Transverse colon (tissue), 4 donors: ENCODE data around the gene KIAA1958.

ENCODE experiments used
- POLR2AphosphoS5 ChIP-seq, 3 donors: sonication (generic); formaldehyde crosslinking; IDR thresholded peaks; one replicate each; pipeline ENCODE4 v1.6.1; 2016; ENCODE audit warnings: antibody characterized with exemption in 3 of 3
- TF ChIP-seq, protein P1 (sequence below), 5 experiments: fragments of 200-600 bp in 3 of 5; fragments of 450-650 bp in 2 of 5; sonication (generic) in 3 of 5; IDR thresholded peaks; 1 replicate in 2 of 5; 2 replicates in 3 of 5; pipeline ENCODE4 v1.5.1; 2016 to 2017; ENCODE audit warnings: antibody characterized with exemption in 5 of 5, inconsistent platforms in 3 of 5, mild to moderate bottlenecking in 2 of 5, moderate library complexity in 1 of 5

DNA sequence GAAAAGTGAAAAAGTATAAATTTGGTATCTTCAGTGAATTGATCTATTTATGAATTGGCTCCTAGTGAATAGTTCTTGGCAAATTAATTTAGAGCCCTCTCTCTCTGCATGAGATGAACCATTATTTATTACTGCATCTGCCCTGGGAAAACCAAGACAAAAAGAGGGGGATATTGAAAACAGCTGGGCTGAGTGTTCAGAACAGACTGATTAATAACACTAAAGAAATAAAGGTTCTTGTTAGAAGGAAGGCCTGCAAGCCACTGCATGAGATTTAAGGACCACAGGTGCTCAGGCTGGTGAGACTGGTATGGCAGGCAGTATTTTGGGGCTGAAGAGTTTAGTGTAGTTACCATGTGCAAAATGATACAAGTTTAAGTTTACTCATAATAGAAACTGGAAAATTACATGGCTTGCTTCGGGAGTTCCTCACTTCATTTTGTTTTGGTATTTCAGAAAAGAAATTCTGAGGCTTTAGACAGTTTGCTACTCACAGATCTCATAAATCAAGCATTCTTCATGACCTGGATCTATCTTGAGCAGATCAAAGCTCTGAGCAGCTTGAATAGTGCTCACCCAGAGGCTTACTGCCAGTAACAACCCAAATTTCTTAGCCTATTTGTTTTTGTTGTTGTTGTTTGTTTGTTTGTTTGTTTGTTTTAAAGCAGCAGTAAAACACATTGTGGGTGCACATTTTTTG, 56.1 kb downstream of the KIAA1958 start:
- TF ChIP-seq, protein P1, sequence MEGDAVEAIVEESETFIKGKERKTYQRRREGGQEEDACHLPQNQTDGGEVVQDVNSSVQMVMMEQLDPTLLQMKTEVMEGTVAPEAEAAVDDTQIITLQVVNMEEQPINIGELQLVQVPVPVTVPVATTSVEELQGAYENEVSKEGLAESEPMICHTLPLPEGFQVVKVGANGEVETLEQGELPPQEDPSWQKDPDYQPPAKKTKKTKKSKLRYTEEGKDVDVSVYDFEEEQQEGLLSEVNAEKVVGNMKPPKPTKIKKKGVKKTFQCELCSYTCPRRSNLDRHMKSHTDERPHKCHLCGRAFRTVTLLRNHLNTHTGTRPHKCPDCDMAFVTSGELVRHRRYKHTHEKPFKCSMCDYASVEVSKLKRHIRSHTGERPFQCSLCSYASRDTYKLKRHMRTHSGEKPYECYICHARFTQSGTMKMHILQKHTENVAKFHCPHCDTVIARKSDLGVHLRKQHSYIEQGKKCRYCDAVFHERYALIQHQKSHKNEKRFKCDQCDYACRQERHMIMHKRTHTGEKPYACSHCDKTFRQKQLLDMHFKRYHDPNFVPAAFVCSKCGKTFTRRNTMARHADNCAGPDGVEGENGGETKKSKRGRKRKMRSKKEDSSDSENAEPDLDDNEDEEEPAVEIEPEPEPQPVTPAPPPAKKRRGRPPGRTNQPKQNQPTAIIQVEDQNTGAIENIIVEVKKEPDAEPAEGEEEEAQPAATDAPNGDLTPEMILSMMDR (IDR thresholded peaks at IDR 0.05), result no peak
- TF ChIP-seq POLR2AphosphoS5 (IDR thresholded peaks at IDR 0.05), result no peak
